K562 (cell line): ENCODE data around the gene DPH5. TPM values are rescaled to one million over a fixed set of nuclear protein-coding genes. Genes with fewer than 3 reads are reported as not detected.

ENCODE experiments used
- ATF1 ChIP-seq, 2 experiments: fragments of 450-650 bp in 1 of 2; IDR thresholded peaks; 2 replicates each; pipeline ENCODE4 v1.6.1; 2016; ENCODE audit warnings: missing compliant biosample characterization in 1 of 2, missing genetic modification characterization in 1 of 2
- BCOR ChIP-seq: fragments of 450-650 bp; IDR thresholded peaks from 2 replicates; pipeline ENCODE4 v1.6.1; 2016
- JUND ChIP-seq, 2 experiments: IDR thresholded peaks; 2 replicates in 1 of 2; 3 replicates in 1 of 2; pipeline ENCODE4 v1.6.1; 2011; ENCODE audit warnings: borderline replicate concordance in 2 of 2, low read depth in 2 of 2, low read length in 2 of 2, improper control_type of control experiment in 1 of 2, missing biosample characterization in 1 of 2, missing genetic modification characterization in 1 of 2, missing genetic modification reagents in 1 of 2
- KDM1A ChIP-seq, 2 experiments: fragments of 450-650 bp; IDR thresholded peaks; 2 replicates each; pipeline ENCODE4 v1.6.1; 2016; ENCODE audit warnings: mild to moderate bottlenecking in 2 of 2
- POLR2A ChIP-seq: fragments of 450-650 bp; conservative IDR thresholded peaks from 2 replicates; pipeline ENCODE4 v1.6.1; 2016
- SAFB ChIP-seq: fragments of 200-400 bp; formaldehyde crosslinking; IDR thresholded peaks from 2 replicates; pipeline ENCODE4 v1.6.1; 2017; ENCODE audit warnings: low read depth, low read length, borderline replicate concordance
- SMAD1 ChIP-seq: fragments of 150-350 bp; IDR thresholded peaks from 2 replicates; pipeline ENCODE4 v1.6.1; 2014; ENCODE audit warnings: low read length, low read depth; ENCODE audit not compliant: partially characterized antibody
- SMAD4 ChIP-seq: fragments of 250-450 bp; sonication (Bioruptor Pico); conservative IDR thresholded peaks from 2 replicates; pipeline ENCODE4 v1.8.0; 2021; ENCODE audit warnings: inconsistent platforms, mild to moderate bottlenecking, moderate library complexity
- TBP ChIP-seq: optimal IDR thresholded peaks from 2 replicates; pipeline ENCODE3; 2011; ENCODE audit warnings: low read depth, low read length, improper control_type of control experiment
- U2AF1 ChIP-seq: fragments of 200-400 bp; formaldehyde crosslinking; optimal IDR thresholded peaks from 2 replicates; pipeline ENCODE3; 2017; ENCODE audit warnings: mild to moderate bottlenecking, low read depth, low read length, moderate library complexity
- XRCC5 ChIP-seq: fragments of 200-400 bp; formaldehyde crosslinking; IDR thresholded peaks from 2 replicates; pipeline ENCODE4 v1.6.1; 2017; ENCODE audit warnings: low read depth, mild to moderate bottlenecking, low read length
- ZC3H8 ChIP-seq: fragments of 450-650 bp; IDR thresholded peaks from 2 replicates; pipeline ENCODE4 v1.6.1; 2017
- ZNF57 ChIP-seq: fragments of 450-650 bp; formaldehyde crosslinking; IDR thresholded peaks from 2 replicates; pipeline ENCODE4 v1.4.0; 2020; ENCODE audit warnings: mild to moderate bottlenecking, moderate library complexity
- ZNF830 ChIP-seq: fragments of 250-450 bp; sonication (Bioruptor Pico); IDR thresholded peaks from 2 replicates; pipeline ENCODE4 v1.5.0; 2021; ENCODE audit warnings: mild to moderate bottlenecking
- polyA plus RNA-seq, 8 experiments: library from polyadenylated mRNA; depleted of rRNA in 4 of 8; stranded (reverse) in 5 of 8; unstranded in 3 of 8; fragments of >200 nt; fragmentation: Nextera tagmentation in 2 of 8; fragmentation: Illumina TruSeq in 1 of 8; extraction: Ambion mirVana in 2 of 8; extraction: Trizol in 1 of 8; gene quantifications; 2 replicates each; pipeline versions ENCODE4 v1.2.1 to v1.2.3, GENCODE V29; 2011 to 2014; ENCODE audit warnings: inconsistent platforms in 1 of 8, missing spikeins in 1 of 8
- total RNA-seq, 7 experiments: library from RNA; depleted of rRNA in 6 of 7; stranded (reverse); fragments of >200 nt in 6 of 7; fragmentation: Illumina TruSeq in 2 of 7; extraction: Trizol in 2 of 7; gene quantifications; 2 replicates each; pipeline versions ENCODE4 v1.2.1 to v1.2.3, GENCODE V29; 2011 to 2021; ENCODE audit warnings: low replicate concordance in 1 of 7
- TF ChIP-seq, protein P1 (sequence below): fragments of 450-650 bp; IDR thresholded peaks from 2 replicates; pipeline ENCODE4 v1.6.1; 2016; ENCODE audit warnings: low read depth
- TF ChIP-seq, protein P2 (sequence below): conservative IDR thresholded peaks from 2 replicates; pipeline ENCODE4 v1.6.1; 2011; ENCODE audit warnings: low read depth, mild to moderate bottlenecking, low read length; ENCODE audit not compliant: control insufficient read depth
- TF ChIP-seq, protein P3 (sequence below): fragments of 450-650 bp; IDR thresholded peaks from 2 replicates; pipeline ENCODE4 v1.6.1; 2017; ENCODE audit warnings: antibody characterized with exemption

The DPH5 gene
- total and polyA plus RNA-seq, 9 of the 15 experiments (the other 6 are each of a cell fraction or from before 2014, with no cell fraction given), result 37.6 to 159 (median 89.7) TPM

DNA sequence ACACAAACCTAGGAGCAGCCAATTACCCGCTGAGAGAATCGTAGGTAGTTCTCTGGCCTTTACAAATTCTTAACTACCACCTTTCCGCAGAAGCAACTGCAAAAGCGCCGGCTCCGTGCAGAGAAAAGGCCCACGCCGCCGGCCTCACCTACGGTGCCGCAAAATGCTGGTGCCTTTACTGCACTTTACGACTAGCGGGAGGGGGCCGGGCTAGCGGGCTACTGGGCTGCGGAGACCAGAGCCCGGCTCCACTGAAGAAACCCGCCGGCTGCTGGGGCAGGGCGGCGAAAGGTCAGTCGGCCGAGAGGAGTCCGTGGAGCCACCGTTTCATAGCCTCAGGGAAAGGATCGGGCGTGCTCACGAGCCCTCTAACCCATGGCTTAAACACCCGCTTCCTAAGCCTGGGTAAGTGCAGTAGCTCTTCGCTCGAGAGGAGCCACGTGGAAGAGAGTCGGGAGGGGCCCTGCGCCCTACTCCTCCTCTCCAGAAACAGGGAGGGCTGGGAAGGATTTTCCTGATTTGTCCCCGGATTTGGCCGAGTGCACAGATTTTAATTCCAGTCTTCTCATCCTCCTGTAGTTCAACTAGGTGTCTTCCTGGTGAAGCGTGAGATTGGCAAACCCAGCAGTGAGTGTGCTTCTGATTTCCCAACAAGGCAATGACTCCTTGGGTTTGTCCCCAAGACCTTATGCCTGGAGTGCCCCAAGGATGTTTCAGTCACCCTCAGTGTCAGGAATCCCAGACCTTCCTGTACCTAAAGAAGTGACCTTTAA lies at the start of gene DPH5 (continued):
- TF ChIP-seq, protein P1, sequence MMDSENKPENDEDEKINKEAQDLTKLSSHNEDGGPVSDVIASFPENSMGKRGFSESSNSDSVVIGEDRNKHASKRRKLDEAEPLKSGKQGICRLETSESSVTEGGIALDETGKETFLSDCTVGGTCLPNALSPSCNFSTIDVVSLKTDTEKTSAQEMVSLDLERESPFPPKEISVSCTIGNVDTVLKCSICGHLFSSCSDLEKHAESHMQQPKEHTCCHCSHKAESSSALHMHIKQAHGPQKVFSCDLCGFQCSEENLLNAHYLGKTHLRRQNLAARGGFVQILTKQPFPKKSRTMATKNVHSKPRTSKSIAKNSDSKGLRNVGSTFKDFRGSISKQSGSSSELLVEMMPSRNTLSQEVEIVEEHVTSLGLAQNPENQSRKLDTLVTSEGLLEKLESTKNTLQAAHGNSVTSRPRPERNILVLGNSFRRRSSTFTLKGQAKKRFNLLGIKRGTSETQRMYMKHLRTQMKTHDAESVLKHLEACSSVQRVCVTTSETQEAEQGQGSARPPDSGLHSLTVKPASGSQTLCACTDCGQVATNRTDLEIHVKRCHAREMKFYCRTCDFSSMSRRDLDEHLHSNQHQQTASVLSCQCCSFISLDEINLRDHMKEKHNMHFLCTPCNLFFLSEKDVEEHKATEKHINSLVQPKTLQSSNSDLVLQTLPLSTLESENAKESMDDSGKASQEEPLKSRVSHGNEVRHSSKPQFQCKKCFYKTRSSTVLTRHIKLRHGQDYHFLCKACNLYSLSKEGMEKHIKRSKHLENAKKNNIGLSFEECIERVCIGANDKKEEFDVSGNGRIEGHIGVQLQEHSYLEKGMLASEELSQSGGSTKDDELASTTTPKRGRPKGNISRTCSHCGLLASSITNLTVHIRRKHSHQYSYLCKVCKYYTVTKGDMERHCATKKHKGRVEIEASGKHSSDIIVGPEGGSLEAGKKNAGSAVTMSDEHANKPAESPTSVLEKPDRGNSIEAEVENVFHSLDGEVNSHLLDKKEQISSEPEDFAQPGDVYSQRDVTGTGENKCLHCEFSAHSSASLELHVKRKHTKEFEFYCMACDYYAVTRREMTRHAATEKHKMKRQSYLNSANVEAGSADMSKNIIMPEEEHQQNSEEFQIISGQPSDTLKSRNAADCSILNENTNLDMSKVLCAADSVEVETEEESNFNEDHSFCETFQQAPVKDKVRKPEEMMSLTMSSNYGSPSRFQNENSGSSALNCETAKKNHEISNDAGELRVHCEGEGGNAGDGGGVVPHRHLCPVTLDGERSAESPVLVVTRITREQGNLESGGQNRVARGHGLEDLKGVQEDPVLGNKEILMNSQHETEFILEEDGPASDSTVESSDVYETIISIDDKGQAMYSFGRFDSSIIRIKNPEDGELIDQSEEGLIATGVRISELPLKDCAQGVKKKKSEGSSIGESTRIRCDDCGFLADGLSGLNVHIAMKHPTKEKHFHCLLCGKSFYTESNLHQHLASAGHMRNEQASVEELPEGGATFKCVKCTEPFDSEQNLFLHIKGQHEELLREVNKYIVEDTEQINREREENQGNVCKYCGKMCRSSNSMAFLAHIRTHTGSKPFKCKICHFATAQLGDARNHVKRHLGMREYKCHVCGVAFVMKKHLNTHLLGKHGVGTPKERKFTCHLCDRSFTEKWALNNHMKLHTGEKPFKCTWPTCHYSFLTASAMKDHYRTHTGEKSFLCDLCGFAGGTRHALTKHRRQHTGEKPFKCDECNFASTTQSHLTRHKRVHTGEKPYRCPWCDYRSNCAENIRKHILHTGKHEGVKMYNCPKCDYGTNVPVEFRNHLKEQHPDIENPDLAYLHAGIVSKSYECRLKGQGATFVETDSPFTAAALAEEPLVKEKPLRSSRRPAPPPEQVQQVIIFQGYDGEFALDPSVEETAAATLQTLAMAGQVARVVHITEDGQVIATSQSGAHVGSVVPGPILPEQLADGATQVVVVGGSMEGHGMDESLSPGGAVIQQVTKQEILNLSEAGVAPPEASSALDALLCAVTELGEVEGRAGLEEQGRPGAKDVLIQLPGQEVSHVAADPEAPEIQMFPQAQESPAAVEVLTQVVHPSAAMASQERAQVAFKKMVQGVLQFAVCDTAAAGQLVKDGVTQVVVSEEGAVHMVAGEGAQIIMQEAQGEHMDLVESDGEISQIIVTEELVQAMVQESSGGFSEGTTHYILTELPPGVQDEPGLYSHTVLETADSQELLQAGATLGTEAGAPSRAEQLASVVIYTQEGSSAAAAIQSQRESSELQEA, result no peak
- TF ChIP-seq SMAD1, result peak; percentile 75
- TF ChIP-seq, protein P2, sequence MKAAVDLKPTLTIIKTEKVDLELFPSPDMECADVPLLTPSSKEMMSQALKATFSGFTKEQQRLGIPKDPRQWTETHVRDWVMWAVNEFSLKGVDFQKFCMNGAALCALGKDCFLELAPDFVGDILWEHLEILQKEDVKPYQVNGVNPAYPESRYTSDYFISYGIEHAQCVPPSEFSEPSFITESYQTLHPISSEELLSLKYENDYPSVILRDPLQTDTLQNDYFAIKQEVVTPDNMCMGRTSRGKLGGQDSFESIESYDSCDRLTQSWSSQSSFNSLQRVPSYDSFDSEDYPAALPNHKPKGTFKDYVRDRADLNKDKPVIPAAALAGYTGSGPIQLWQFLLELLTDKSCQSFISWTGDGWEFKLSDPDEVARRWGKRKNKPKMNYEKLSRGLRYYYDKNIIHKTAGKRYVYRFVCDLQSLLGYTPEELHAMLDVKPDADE, result peak; percentile 80
- TF ChIP-seq U2AF1, result no peak
- TF ChIP-seq SAFB, result no peak
- TF ChIP-seq SMAD4 (CRISPR knock-in tag), result 0 out of 2 replicates have a peak, but pooled peaks have one; percentile 25
- TF ChIP-seq, protein P3, sequence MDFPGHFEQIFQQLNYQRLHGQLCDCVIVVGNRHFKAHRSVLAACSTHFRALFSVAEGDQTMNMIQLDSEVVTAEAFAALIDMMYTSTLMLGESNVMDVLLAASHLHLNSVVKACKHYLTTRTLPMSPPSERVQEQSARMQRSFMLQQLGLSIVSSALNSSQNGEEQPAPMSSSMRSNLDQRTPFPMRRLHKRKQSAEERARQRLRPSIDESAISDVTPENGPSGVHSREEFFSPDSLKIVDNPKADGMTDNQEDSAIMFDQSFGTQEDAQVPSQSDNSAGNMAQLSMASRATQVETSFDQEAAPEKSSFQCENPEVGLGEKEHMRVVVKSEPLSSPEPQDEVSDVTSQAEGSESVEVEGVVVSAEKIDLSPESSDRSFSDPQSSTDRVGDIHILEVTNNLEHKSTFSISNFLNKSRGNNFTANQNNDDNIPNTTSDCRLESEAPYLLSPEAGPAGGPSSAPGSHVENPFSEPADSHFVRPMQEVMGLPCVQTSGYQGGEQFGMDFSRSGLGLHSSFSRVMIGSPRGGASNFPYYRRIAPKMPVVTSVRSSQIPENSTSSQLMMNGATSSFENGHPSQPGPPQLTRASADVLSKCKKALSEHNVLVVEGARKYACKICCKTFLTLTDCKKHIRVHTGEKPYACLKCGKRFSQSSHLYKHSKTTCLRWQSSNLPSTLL, result no peak
- TF ChIP-seq ZC3H8, result no peak
- peak; percentile 2; the same call in 1 of the 2 replicates for TF ChIP-seq JUND (IDR thresholded peaks at IDR 0.05; ENCODE audit: borderline replicate concordance, low read depth, low read length)
- no peak; the same call in 2 of the 3 replicates for TF ChIP-seq JUND (tag; IDR thresholded peaks at IDR 0.05; ENCODE audit: borderline replicate concordance, low read depth, low read length)
- TF ChIP-seq BCOR, result peak; percentile 52; the same call in 1 of the 2 replicates
- peak; percentile 98 for TF ChIP-seq POLR2A
- 0 out of 2 replicates have a peak, but pooled peaks have one; percentile 23 for TF ChIP-seq ZNF57 (CRISPR knock-in tag)
- peak; percentile 91 for TF ChIP-seq TBP
- 0 out of 2 replicates have a peak, but pooled peaks have one; percentile 59 for TF ChIP-seq XRCC5
- TF ChIP-seq KDM1A (IDR thresholded peaks at IDR 0.05), result peak; percentile 74 to 86; a peak in 3 of 4 replicates
- TF ChIP-seq ZNF830 (CRISPR knock-in tag), result no peak
- no peak for TF ChIP-seq ATF1 (CRISPR knock-in tag; IDR thresholded peaks at IDR 0.05)
- TF ChIP-seq ATF1 (tag; IDR thresholded peaks at IDR 0.05), result peak; percentile 50
